HEK293 (cell line): ENCODE data around the gene LRP1B.

ENCODE experiments used
- CTCF ChIA-PET: fragments of 350-600 bp; formaldehyde crosslinking; extraction: SDS; loops from one replicate; lab custom pipeline; 2021; ENCODE audit warnings: antibody characterized with exemption; lab: Yijun Ruan, JAX
- POLR2A ChIA-PET: fragments of 300-600 bp; formaldehyde crosslinking; extraction: SDS; loops from one replicate; lab custom pipeline; 2020; ENCODE audit warnings: antibody characterized with exemption, inconsistent platforms; lab: Yijun Ruan, JAX
- H3K27ac ChIP-seq: fragments of 200-500 bp; sonication (Bioruptor generic); 2 replicates; pipeline ENCODE4 v1.5.1; 2014; ENCODE audit warnings: low read depth, low read length, control low read depth, inconsistent platforms; ENCODE audit errors: extremely low read depth
- H3K36me3 ChIP-seq, 2 experiments: fragments of 200-500 bp in 1 of 2; sonication (Bioruptor generic) in 1 of 2; 1 replicate in 1 of 2; 2 replicates in 1 of 2; pipeline ENCODE4 v1.5.1; 2014 to 2017; ENCODE audit warnings: inconsistent platforms in 2 of 2, low read length in 2 of 2; ENCODE audit not compliant: control insufficient read depth in 2 of 2, insufficient read depth in 1 of 2
- H3K4me1 ChIP-seq: fragments of 200-500 bp; sonication (Bioruptor generic); 2 replicates; pipeline ENCODE4 v1.5.1; 2014; ENCODE audit warnings: mild to moderate bottlenecking, low read length, inconsistent platforms; ENCODE audit not compliant: control insufficient read depth, insufficient read depth
- H3K4me3 ChIP-seq: 2 replicates; pipeline ENCODE4 v1.5.1; 2011; ENCODE audit warnings: low read depth, mild to moderate bottlenecking, control low read depth, low read length, moderate library complexity
- H3K9me3 ChIP-seq: fragments of 200-500 bp; sonication (Bioruptor generic); 2 replicates; pipeline ENCODE4 v1.5.1; 2014; ENCODE audit warnings: low read depth, low read length, inconsistent platforms; ENCODE audit not compliant: control insufficient read depth, insufficient read depth
- AEBP2 ChIP-seq: fragments of 450-650 bp; formaldehyde crosslinking; IDR thresholded peaks from 2 replicates; pipeline ENCODE4 v1.5.1; 2016; ENCODE audit warnings: missing biosample characterization, missing genetic modification characterization, borderline replicate concordance
- BCL6B ChIP-seq: fragments of 450-650 bp; formaldehyde crosslinking; IDR thresholded peaks from 2 replicates; pipeline ENCODE4 v1.5.1; 2017; ENCODE audit warnings: missing biosample characterization, missing genetic modification characterization
- GLIS1 ChIP-seq: fragments of 450-650 bp; formaldehyde crosslinking; IDR thresholded peaks from 2 replicates; pipeline ENCODE4 v1.5.1; 2016; ENCODE audit warnings: missing biosample characterization, missing genetic modification characterization
- HOXA7 ChIP-seq: sonication (generic); formaldehyde crosslinking; IDR thresholded peaks from 2 replicates; pipeline ENCODE4 v1.8.1; 2022; ENCODE audit warnings: missing genetic modification reagents, borderline replicate concordance
- IKZF3 ChIP-seq: fragments of 450-650 bp; IDR thresholded peaks from 2 replicates; pipeline ENCODE4 v1.5.0; 2018; ENCODE audit warnings: missing biosample characterization, mild to moderate bottlenecking, missing genetic modification characterization, moderate library complexity
- MEIS1 ChIP-seq: sonication (generic); formaldehyde crosslinking; IDR thresholded peaks from 2 replicates; pipeline ENCODE4 v1.8.1; 2022; ENCODE audit warnings: missing genetic modification reagents, mild to moderate bottlenecking, borderline replicate concordance
- MYNN ChIP-seq: fragments of 450-650 bp; formaldehyde crosslinking; IDR thresholded peaks from 2 replicates; pipeline ENCODE4 v1.5.1; 2016; ENCODE audit warnings: missing biosample characterization, missing genetic modification characterization, borderline replicate concordance
- PRDM6 ChIP-seq: fragments of 450-650 bp; formaldehyde crosslinking; IDR thresholded peaks from 2 replicates; pipeline ENCODE4 v1.5.1; 2017; ENCODE audit warnings: missing biosample characterization, missing genetic modification characterization
- SP2 ChIP-seq: fragments of 450-650 bp; formaldehyde crosslinking; IDR thresholded peaks from 2 replicates; pipeline ENCODE4 v1.5.1; 2016; ENCODE audit warnings: missing biosample characterization, missing genetic modification characterization
- YY1 ChIP-seq: fragments of 450-650 bp; formaldehyde crosslinking; IDR thresholded peaks from 2 replicates; pipeline ENCODE4 v1.5.1; 2018; ENCODE audit warnings: missing biosample characterization, missing genetic modification characterization
- ZBTB44 ChIP-seq: fragments of 450-650 bp; IDR thresholded peaks from 2 replicates; pipeline ENCODE4 v1.5.1; 2018; ENCODE audit warnings: missing biosample characterization, mild to moderate bottlenecking, missing genetic modification characterization
- ZFP69B ChIP-seq: fragments of 450-650 bp; formaldehyde crosslinking; IDR thresholded peaks from 2 replicates; pipeline ENCODE4 v1.5.1; 2016; ENCODE audit warnings: missing biosample characterization, missing genetic modification characterization
- ZNF133 ChIP-seq: fragments of 450-650 bp; formaldehyde crosslinking; IDR thresholded peaks from 2 replicates; pipeline ENCODE4 v1.5.1; 2016; ENCODE audit warnings: missing biosample characterization, missing genetic modification characterization
- ZNF155 ChIP-seq: fragments of 450-650 bp; formaldehyde crosslinking; IDR thresholded peaks from 2 replicates; pipeline ENCODE4 v1.5.1; 2016; ENCODE audit warnings: missing biosample characterization, missing genetic modification characterization
- ZNF18 ChIP-seq: fragments of 450-650 bp; formaldehyde crosslinking; IDR thresholded peaks from 2 replicates; pipeline ENCODE4 v1.5.1; 2016; ENCODE audit warnings: missing biosample characterization, missing genetic modification characterization
- ZNF211 ChIP-seq: fragments of 450-650 bp; formaldehyde crosslinking; IDR thresholded peaks from 2 replicates; pipeline ENCODE4 v1.5.1; 2016; ENCODE audit warnings: low read depth, missing biosample characterization, missing genetic modification characterization
- ZNF302 ChIP-seq: fragments of 450-650 bp; formaldehyde crosslinking; IDR thresholded peaks from 2 replicates; pipeline ENCODE4 v1.5.1; 2016; ENCODE audit warnings: missing biosample characterization, missing genetic modification characterization, low read depth
- ZNF37A ChIP-seq: fragments of 450-650 bp; IDR thresholded peaks from 2 replicates; pipeline ENCODE4 v1.5.1; 2018; ENCODE audit warnings: missing biosample characterization, missing genetic modification characterization
- ZNF426 ChIP-seq: fragments of 450-650 bp; formaldehyde crosslinking; IDR thresholded peaks from 2 replicates; pipeline ENCODE4 v1.5.1; 2017; ENCODE audit warnings: missing biosample characterization, missing genetic modification characterization, mild to moderate bottlenecking, inconsistent platforms, moderate library complexity
- ZNF561 ChIP-seq: fragments of 450-650 bp; IDR thresholded peaks from 2 replicates; pipeline ENCODE4 v1.5.1; 2018; ENCODE audit warnings: missing biosample characterization, missing genetic modification characterization, borderline replicate concordance
- ZNF610 ChIP-seq: fragments of 450-650 bp; formaldehyde crosslinking; IDR thresholded peaks from 2 replicates; pipeline ENCODE4 v1.5.1; 2016; ENCODE audit warnings: missing biosample characterization, missing genetic modification characterization, borderline replicate concordance
- ZNF76 ChIP-seq: fragments of 450-650 bp; formaldehyde crosslinking; IDR thresholded peaks from 2 replicates; pipeline ENCODE4; 2016; ENCODE audit warnings: low read depth, missing biosample characterization, missing genetic modification characterization, borderline replicate concordance
- ZNF791 ChIP-seq: fragments of 450-650 bp; formaldehyde crosslinking; IDR thresholded peaks from 2 replicates; pipeline ENCODE4 v1.5.1; 2016; ENCODE audit warnings: missing biosample characterization, missing genetic modification characterization
- ZNF843 ChIP-seq: fragments of 450-650 bp; formaldehyde crosslinking; IDR thresholded peaks from 2 replicates; pipeline ENCODE4 v1.5.1; 2016; ENCODE audit warnings: missing biosample characterization, missing genetic modification characterization
- ZSCAN18 ChIP-seq: fragments of 450-650 bp; formaldehyde crosslinking; IDR thresholded peaks from 2 replicates; pipeline ENCODE4 v1.5.1; 2016; ENCODE audit warnings: missing biosample characterization, missing genetic modification characterization
- ZSCAN30 ChIP-seq: fragments of 450-650 bp; IDR thresholded peaks from 2 replicates; pipeline ENCODE4 v1.5.1; 2018; ENCODE audit warnings: missing biosample characterization, mild to moderate bottlenecking, missing genetic modification characterization, moderate library complexity

LRP1B gene

GRCh38 chr2:141037361-141037760 lies 1093.5 kb downstream of the LRP1B start:
- Histone ChIP-seq H3K4me1 (no peaks in the 10 kb centered on the region), H3K36me3 (no peaks in the 10 kb centered on the region), H3K27ac (no peak overlapping the region), H3K9me3 (no peaks in the 10 kb centered on the region), H3K4me3 (no peak overlapping the region)
- CTCF ChIA-PET, result interaction anchor here (1.1 kb wide), 1 partner anchor 27 kb away, joined by 3 read pairs; no protein-coding TSS in a partner anchor
- POLR2A ChIA-PET, result no interaction called here
- TF ChIP-seq ZSCAN30 (no peak), ZNF76 (tag by site-specific recombination) (no peak), ZSCAN18 (tag by site-specific recombination) (no peak), PRDM6 (tag by site-specific recombination) (no peak), ZFP69B (tag by site-specific recombination) (no peak), ZNF302 (tag by site-specific recombination) (no peak), BCL6B (tag by site-specific recombination) (no peak), ZNF18 (tag by site-specific recombination) (no peak), ZNF155 (tag by site-specific recombination) (no peak), MYNN (tag by site-specific recombination) (no peak)

GRCh38 chr2:141035846-141036420 lies 1094.9 kb downstream of the LRP1B start:
- no peaks in the 10 kb centered on the region for H3K4me1 ChIP-seq
- ChIA-PET POLR2A (interaction anchor here (0.7 kb wide), 1 partner anchor 140 kb away, joined by 3 read pairs; no protein-coding TSS in a partner anchor), CTCF (interaction anchor here (0.6 kb wide), 2 partner anchors 156 to 916 kb away, joined by 3 read pairs; no protein-coding TSS in a partner anchor)
- no peak overlapping the region for H3K27ac ChIP-seq
- no peaks in the 10 kb centered on the region for H3K9me3 ChIP-seq
- no peak overlapping the region for H3K4me3 ChIP-seq
- H3K36me3 ChIP-seq, result no peaks in the 10 kb centered on the region
- TF ChIP-seq ZNF426 (no peak), ZNF37A (no peak), MEIS1 (CRISPR knock-in tag) (no peak), GLIS1 (tag by site-specific recombination) (no peak), SP2 (tag by site-specific recombination) (no peak), ZNF211 (tag by site-specific recombination) (no peak), IKZF3 (tag by site-specific recombination) (no peak), ZNF561 (tag by site-specific recombination) (no peak), ZNF843 (tag by site-specific recombination) (no peak), AEBP2 (no peak), YY1 (tag by site-specific recombination) (no peak), ZNF133 (tag by site-specific recombination) (no peak), ZNF610 (no peak), ZBTB44 (no peak), HOXA7 (no peak), ZNF791 (tag by site-specific recombination) (no peak)
